H1 (cell line): ENCODE measurements around the gene TP53I11. TPM values are rescaled to one million over a fixed set of nuclear protein-coding genes. Genes with fewer than 3 reads are reported as not detected.

Experiments used
- CTCF ChIA-PET: fragments of 300-600 bp; sonication (Branson Sonifier 250); formaldehyde crosslinking; loops from one replicate; lab custom pipeline; 2021; ENCODE audit not compliant: partially characterized antibody; lab: Charles Lee
- POLR2A ChIA-PET: fragments of 300-600 bp; sonication (Branson Sonifier 250); formaldehyde crosslinking; loops from one replicate; lab custom pipeline; 2021; ENCODE audit warnings: inconsistent platforms; ENCODE audit not compliant: partially characterized antibody; lab: Charles Lee
- DNase-seq, 2 experiments: peaks; one replicate each; pipeline versions ENCODE4 v3.0.0 to v3.0.0-alpha.2; 2010 to 2022; ENCODE audit warnings: low spot score in 2 of 2, low read depth in 1 of 2, mixed read lengths in 1 of 2
- FAIRE-seq: peaks from 2 replicates; lab custom pipeline; 2011; peaks lifted over from hg19 to GRCh38; lab: Jason Lieb, UNC
- H2AFZ ChIP-seq: 2 replicates; pipeline ENCODE4 v1.8.1; 2012; ENCODE audit warnings: low read length, inconsistent platforms
- H2AK5ac ChIP-seq: 2 replicates; pipeline ENCODE4 v1.6.1; 2013; ENCODE audit warnings: low read depth, low read length
- H2BK120ac ChIP-seq: replicated peaks from 2 replicates; pipeline ENCODE3; 2013; ENCODE audit warnings: low read depth, low read length, inconsistent platforms
- H2BK12ac ChIP-seq: 2 replicates; pipeline ENCODE4 v1.6.1; 2013; ENCODE audit warnings: low read depth, low read length
- H2BK15ac ChIP-seq: 2 replicates; pipeline ENCODE4 v1.6.1; 2013; ENCODE audit warnings: low read length
- H2BK20ac ChIP-seq: 2 replicates; pipeline ENCODE4 v1.6.1; 2013; ENCODE audit warnings: low read length
- H2BK5ac ChIP-seq: 2 replicates; pipeline ENCODE4 v1.6.1; 2013; ENCODE audit warnings: low read depth, low read length
- H3K14ac ChIP-seq: 2 replicates; pipeline ENCODE4 v1.6.1; 2013; ENCODE audit warnings: inconsistent platforms; ENCODE audit not compliant: insufficient read length
- H3K18ac ChIP-seq: 2 replicates; pipeline ENCODE4 v1.6.1; 2013; ENCODE audit warnings: low read length; ENCODE audit errors: extremely low read depth
- H3K23ac ChIP-seq: 2 replicates; pipeline ENCODE4 v1.6.1; 2013; ENCODE audit warnings: inconsistent platforms; ENCODE audit not compliant: insufficient read length
- H3K23me2 ChIP-seq: 2 replicates; pipeline ENCODE4 v1.6.1; 2013; ENCODE audit warnings: low read depth, low read length
- H3K27ac ChIP-seq: 2 replicates; pipeline ENCODE4 v1.6.1; 2011; ENCODE audit warnings: low read depth, low read length, inconsistent platforms
- H3K27me3 ChIP-seq, 4 experiments: replicated peaks in 1 of 4; 1 replicate in 1 of 4; 2 replicates in 3 of 4; pipeline versions ENCODE4 v1.6.1 to v1.8.1; 2011 to 2013; ENCODE audit warnings: low read length in 3 of 4, mild to moderate bottlenecking in 3 of 4, inconsistent platforms in 2 of 4, mixed read lengths in 2 of 4, moderate library complexity in 1 of 4; ENCODE audit not compliant: control insufficient read depth in 3 of 4, insufficient read depth in 3 of 4; ENCODE audit errors: extremely low read depth in 1 of 4
- H3K36me3 ChIP-seq, 4 experiments: 2 replicates each; pipeline versions ENCODE4 v1.6.1 to v1.8.1; 2011 to 2013; ENCODE audit warnings: mild to moderate bottlenecking in 4 of 4, low read length in 3 of 4, moderate library complexity in 2 of 4, control low read depth in 1 of 4, inconsistent platforms in 1 of 4; ENCODE audit not compliant: insufficient read depth in 4 of 4, control insufficient read depth in 2 of 4
- H3K4ac ChIP-seq: replicated peaks from 2 replicates; pipeline ENCODE3; 2013; ENCODE audit warnings: low read length, low read depth, mixed read lengths, inconsistent platforms; ENCODE audit not compliant: insufficient read length
- H3K4me1 ChIP-seq, 4 experiments: replicated peaks in 1 of 4; 1 replicate in 1 of 4; 2 replicates in 3 of 4; pipeline versions ENCODE4 v1.6.1 to v1.8.1; 2011 to 2013; ENCODE audit warnings: low read length in 3 of 4, inconsistent platforms in 2 of 4, mixed read lengths in 1 of 4; ENCODE audit not compliant: insufficient read depth in 4 of 4, control insufficient read depth in 3 of 4
- H3K4me2 ChIP-seq, 2 experiments: 2 replicates each; pipeline versions ENCODE4 v1.6.1 to v1.8.1; 2011 to 2013; ENCODE audit warnings: low read depth in 2 of 2, low read length in 2 of 2, control low read depth in 1 of 2, inconsistent platforms in 1 of 2, mild to moderate bottlenecking in 1 of 2; ENCODE audit not compliant: insufficient read depth in 1 of 2
- H3K4me3 ChIP-seq, 4 experiments: fragments of 200-600, 300-600 bp in 1 of 4; sonication (generic), shearing (Covaris generic), sonication (Bioruptor Twin) in 1 of 4; 2 replicates each; pipeline versions ENCODE4 v1.5.1 to v1.8.1; 2011 to 2016; ENCODE audit warnings: low read length in 4 of 4, low read depth in 3 of 4, control low read depth in 2 of 4, inconsistent platforms in 2 of 4, mild to moderate bottlenecking in 2 of 4, mixed read lengths in 1 of 4, moderate library complexity in 1 of 4; ENCODE audit not compliant: insufficient read depth in 2 of 4; ENCODE audit errors: extremely low read depth in 1 of 4
- H3K56ac ChIP-seq: replicated peaks from 2 replicates; pipeline ENCODE3; 2013; ENCODE audit warnings: low read depth, mild to moderate bottlenecking, mixed read lengths, low read length, inconsistent platforms; ENCODE audit not compliant: insufficient read length
- H3K79me1 ChIP-seq: 2 replicates; pipeline ENCODE4 v1.6.1; 2013; ENCODE audit warnings: low read depth, low read length, control low read depth
- H3K79me2 ChIP-seq, 2 experiments: 2 replicates each; pipeline versions ENCODE4 v1.6.1 to v1.8.1; 2012 to 2013; ENCODE audit warnings: low read length in 2 of 2, mild to moderate bottlenecking in 2 of 2, inconsistent platforms in 1 of 2; ENCODE audit not compliant: insufficient read depth in 2 of 2, control insufficient read depth in 1 of 2
- H3K9ac ChIP-seq, 4 experiments: replicated peaks in 1 of 4; 1 replicate in 1 of 4; 2 replicates in 3 of 4; pipeline versions ENCODE4 v1.6.1 to v1.8.1; 2011 to 2013; ENCODE audit warnings: low read depth in 3 of 4, low read length in 3 of 4, control low read depth in 2 of 4, mild to moderate bottlenecking in 2 of 4, moderate library complexity in 2 of 4, inconsistent platforms in 1 of 4; ENCODE audit errors: extremely low read depth in 1 of 4
- H3K9me3 ChIP-seq, 2 experiments: 2 replicates each; pipeline versions ENCODE4 v1.6.1 to v1.8.1; 2012 to 2013; ENCODE audit warnings: mild to moderate bottlenecking in 2 of 2, moderate library complexity in 2 of 2, control low read depth in 1 of 2, inconsistent platforms in 1 of 2, low read depth in 1 of 2, low read length in 1 of 2, mixed read lengths in 1 of 2; ENCODE audit not compliant: insufficient read depth in 2 of 2
- H4K20me1 ChIP-seq, 2 experiments: replicated peaks in 1 of 2; 2 replicates each; pipeline versions ENCODE3 to v1.8.1; 2011 to 2013; ENCODE audit warnings: inconsistent platforms in 2 of 2, low read length in 2 of 2, mild to moderate bottlenecking in 1 of 2; ENCODE audit not compliant: insufficient read depth in 2 of 2, control insufficient read depth in 1 of 2
- H4K5ac ChIP-seq: 2 replicates; pipeline ENCODE4 v1.6.1; 2013; ENCODE audit warnings: low read length, low read depth, mixed read lengths, inconsistent platforms; ENCODE audit not compliant: insufficient read length
- H4K8ac ChIP-seq: 2 replicates; pipeline ENCODE4 v1.8.0; 2013; ENCODE audit warnings: mild to moderate bottlenecking, moderate library complexity, low read length, inconsistent platforms; ENCODE audit not compliant: insufficient read depth; ENCODE audit errors: extremely low read depth
- H4K91ac ChIP-seq: replicated peaks from 2 replicates; pipeline ENCODE3; 2013; ENCODE audit warnings: low read length, mixed read lengths, inconsistent platforms; ENCODE audit not compliant: insufficient read length
- BRCA1 ChIP-seq: IDR thresholded peaks from 2 replicates; pipeline ENCODE4 v1.6.1; 2012; ENCODE audit warnings: low read depth, low read length, improper control_type of control experiment
- GABPA ChIP-seq: IDR thresholded peaks from 2 replicates; pipeline ENCODE4 v1.6.1; 2011; ENCODE audit warnings: mild to moderate bottlenecking, low read length, moderate library complexity, borderline replicate concordance; ENCODE audit not compliant: insufficient read depth
- JUN ChIP-seq: IDR thresholded peaks from 2 replicates; pipeline ENCODE4 v1.6.1; 2011; ENCODE audit warnings: low read depth, mild to moderate bottlenecking, improper control_type of control experiment, low read length
- KDM1A ChIP-seq: fragments of 200-600, 300-600 bp; sonication (generic); IDR thresholded peaks from 2 replicates; pipeline ENCODE4 v1.7.1; 2016; ENCODE audit warnings: mild to moderate bottlenecking, low read length, borderline replicate concordance
- RAD21 ChIP-seq, 2 experiments: IDR thresholded peaks in 1 of 2; conservative IDR thresholded peaks in 1 of 2; 2 replicates each; pipeline ENCODE4 v1.6.1; 2011; ENCODE audit warnings: low read depth in 2 of 2, low read length in 2 of 2, improper control_type of control experiment in 1 of 2, inconsistent platforms in 1 of 2, mild to moderate bottlenecking in 1 of 2, moderate library complexity in 1 of 2
- SIRT6 ChIP-seq: IDR thresholded peaks from one replicate; pipeline ENCODE4 v1.7.1; 2012; ENCODE audit warnings: low read length, inconsistent platforms
- ZNF274 ChIP-seq: IDR thresholded peaks from 2 replicates; pipeline ENCODE4 v1.7.0; 2012; ENCODE audit warnings: low read length, borderline replicate concordance; ENCODE audit errors: extremely low read depth
- WGBS, 2 experiments: shearing (Covaris generic) in 1 of 2; methylation state at CpG; one replicate each; pipeline versions ENCODE4 v1.1.6 to v1.1.7; 2013 to 2015; ENCODE audit warnings: low lambda C conversion rate in 2 of 2, mixed read lengths in 2 of 2, inconsistent platforms in 1 of 2, low coverage in 1 of 2, missing lambda C conversion rate in 1 of 2; ENCODE audit not compliant: insufficient replicate concordance in 2 of 2, insufficient coverage in 1 of 2, insufficient read length in 1 of 2; ENCODE audit errors: extremely low coverage in 1 of 2, missing lambda C conversion rate in 1 of 2; 5-methylcytosine and 5-hydroxymethylcytosine counted together
- polyA plus RNA-seq, 7 experiments: library from polyadenylated mRNA; depleted of rRNA in 3 of 7; stranded (reverse) in 5 of 7; unstranded in 2 of 7; fragments of >200 nt in 5 of 7; fragments of 200-250 nt in 2 of 7; gene quantifications; 1 replicate in 5 of 7; 2 replicates in 1 of 7; 4 replicates in 1 of 7; pipeline versions ENCODE4 v1.2.1 to v1.2.3, GENCODE V29; 2011 to 2013; ENCODE audit warnings: missing spikeins in 2 of 7, mixed read lengths in 2 of 7
- total RNA-seq: library from RNA; stranded (reverse); fragmentation: NEBNext Ultra II Directional; extraction: Animal tissue kit (Norgen Biotek cat#: 25700); gene quantifications from 2 replicates; pipeline ENCODE4 v1.2.1, GENCODE V29; 2021
- TF ChIP-seq, protein P1 (sequence below), 3 experiments: IDR thresholded peaks; 1 replicate in 2 of 3; 2 replicates in 1 of 3; pipeline versions ENCODE4 v1.5.1 to v1.6.1; 2011; ENCODE audit warnings: low read length in 3 of 3, mild to moderate bottlenecking in 3 of 3, inconsistent platforms in 2 of 3, low read depth in 1 of 3, moderate library complexity in 1 of 3; ENCODE audit not compliant: insufficient read depth in 1 of 3; ENCODE audit errors: control extremely low read depth in 1 of 3

Gene TP53I11
- total and polyA plus RNA-seq, 2 of the 8 experiments (the other 6 are each of a cell fraction or from before 2014, with no cell fraction given): 34.0 to 46.3 TPM

DNA sequence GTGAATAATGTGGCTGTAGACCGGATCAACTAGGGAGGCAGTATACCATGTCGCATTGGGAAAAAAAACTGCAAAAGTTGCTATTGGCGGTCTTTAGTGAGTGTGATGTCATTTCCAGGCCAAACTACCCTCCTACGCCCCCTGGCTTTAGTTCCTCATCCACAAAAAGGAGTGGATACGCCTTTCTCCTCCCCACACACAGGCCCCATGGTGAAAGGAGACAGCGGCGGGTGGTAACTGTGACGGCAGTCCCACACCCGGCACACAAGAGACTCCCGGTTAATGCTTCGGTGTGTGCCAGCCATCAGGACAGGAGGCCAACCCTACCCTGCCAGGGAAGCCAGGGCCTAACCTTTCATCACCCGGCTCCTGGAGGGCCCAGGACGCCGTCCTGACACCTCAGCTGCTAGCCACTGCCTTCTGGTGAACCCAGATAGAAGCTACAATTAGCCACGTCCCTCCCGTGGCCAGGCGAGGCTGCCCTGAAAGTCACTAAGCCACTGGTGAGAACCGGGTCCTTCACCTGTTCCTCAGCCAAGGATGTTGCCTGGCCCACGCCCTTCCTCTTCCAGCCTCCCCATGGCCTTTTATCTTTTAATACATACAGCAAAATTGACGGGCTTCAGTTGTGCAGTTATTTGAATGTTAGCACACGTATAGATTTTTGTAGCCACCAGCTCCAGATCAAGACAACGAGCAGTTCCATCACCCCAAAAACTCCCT is 10.8 kb downstream of the TP53I11 start:
- H2AFZ ChIP-seq: no peak overlapping the region
- peak; percentile 79 for FAIRE-seq
- DNase-seq: no peak
- TF ChIP-seq GABPA (no peak), ZNF274 (no peak), JUN (no peak), SIRT6 (no peak), KDM1A (no peak), RAD21 (IDR thresholded peaks at IDR 0.05 in 1 of 2, conservative IDR thresholded peaks at IDR 0.05 in 1 of 2; ENCODE audit: low read depth in 2 of 2, low read length in 2 of 2) (peak in 1 of 2 experiments; percentile 34; a peak in 1 of 4 replicates), BRCA1 (no peak)
- TF ChIP-seq, protein P1, sequence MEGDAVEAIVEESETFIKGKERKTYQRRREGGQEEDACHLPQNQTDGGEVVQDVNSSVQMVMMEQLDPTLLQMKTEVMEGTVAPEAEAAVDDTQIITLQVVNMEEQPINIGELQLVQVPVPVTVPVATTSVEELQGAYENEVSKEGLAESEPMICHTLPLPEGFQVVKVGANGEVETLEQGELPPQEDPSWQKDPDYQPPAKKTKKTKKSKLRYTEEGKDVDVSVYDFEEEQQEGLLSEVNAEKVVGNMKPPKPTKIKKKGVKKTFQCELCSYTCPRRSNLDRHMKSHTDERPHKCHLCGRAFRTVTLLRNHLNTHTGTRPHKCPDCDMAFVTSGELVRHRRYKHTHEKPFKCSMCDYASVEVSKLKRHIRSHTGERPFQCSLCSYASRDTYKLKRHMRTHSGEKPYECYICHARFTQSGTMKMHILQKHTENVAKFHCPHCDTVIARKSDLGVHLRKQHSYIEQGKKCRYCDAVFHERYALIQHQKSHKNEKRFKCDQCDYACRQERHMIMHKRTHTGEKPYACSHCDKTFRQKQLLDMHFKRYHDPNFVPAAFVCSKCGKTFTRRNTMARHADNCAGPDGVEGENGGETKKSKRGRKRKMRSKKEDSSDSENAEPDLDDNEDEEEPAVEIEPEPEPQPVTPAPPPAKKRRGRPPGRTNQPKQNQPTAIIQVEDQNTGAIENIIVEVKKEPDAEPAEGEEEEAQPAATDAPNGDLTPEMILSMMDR (IDR thresholded peaks at IDR 0.05; ENCODE audit: control extremely low read depth in 1 of 3, insufficient read depth in 1 of 3, low read depth in 1 of 3, low read length in 3 of 3): peak in 2 of 3 experiments; percentile 47 to 69; a peak in 3 of 4 replicates

More for the DNA sequence above, 10.8 kb downstream of the TP53I11 start:
- no peaks in the 10 kb centered on the region for H3K27me3 ChIP-seq
- H3K23ac ChIP-seq: no peak overlapping the region
- H2BK15ac ChIP-seq: peak overlapping the region; percentile 4; the same call in 1 of the 2 replicates
- no peak overlapping the region for H3K4ac ChIP-seq
- peaks cover 2 to 12% of the 10 kb centered on the region in 2 experiments for H4K20me1 ChIP-seq
- no peak overlapping the region for H4K91ac ChIP-seq
- H3K9ac ChIP-seq: no peak overlapping the region
- H3K79me1 ChIP-seq: peaks cover 13% of the 10 kb centered on the region
- H3K18ac ChIP-seq: 0 out of 2 replicates have a peak overlapping the region, but pooled peaks have one; percentile 19
- no peak overlapping the region for H3K4me3 ChIP-seq
- 0 out of 2 replicates have a peak overlapping the region, but pooled peaks have one; percentile 5 for H2BK12ac ChIP-seq
- peaks cover 3 to 40% (median 27%) of the 10 kb centered on the region in 4 experiments for H3K4me1 ChIP-seq
- no peak overlapping the region for H2BK120ac ChIP-seq
- no peak overlapping the region for H2BK20ac ChIP-seq
- WGBS, 2 experiments: 78% methylated on average over 22 of the region's 22 CpGs; no CpG with 5 or more reads in 1 of the 2 experiments
- no peak overlapping the region for H4K5ac ChIP-seq
- H3K36me3 ChIP-seq: peaks cover 0 to 18% (median 4%) of the 10 kb centered on the region in 4 experiments; a peak in 4 of 8 replicates
- peak overlapping the region; percentile 9; the same call in 1 of the 2 replicates for H4K8ac ChIP-seq
- no peak overlapping the region for H2AK5ac ChIP-seq
- H3K56ac ChIP-seq: no peak overlapping the region
- peaks cover 6% of the 10 kb centered on the region; the same call in 1 of the 2 replicates for H3K23me2 ChIP-seq
- H3K79me2 ChIP-seq: peaks cover 0 to 19% of the 10 kb centered on the region in 2 experiments; a peak in 3 of 4 replicates
- no peak overlapping the region for H3K4me2 ChIP-seq
- no peak overlapping the region for H3K27ac ChIP-seq
- H2BK5ac ChIP-seq: no peak overlapping the region
- H3K14ac ChIP-seq: no peak overlapping the region
- ChIA-PET POLR2A (interaction anchor here (0.7 to 2.7 kb wide), 10 partner anchors 9 to 197 kb away, joined by 3 to 19 read pairs (median 3); no protein-coding TSS in a partner anchor), CTCF (interaction anchor here (0.7 to 24.5 kb wide), 19 partner anchors 9 to 323 kb away, joined by 3 to 1347 read pairs (median 5); partner anchors contain the start of gene TP53I11)
- no peaks in the 10 kb centered on the region for H3K9me3 ChIP-seq
